ENCODE data around the gene KIAA1549.
"Not testable (repeated sequence)": the region's sequence is repeated elsewhere in the genome, so short reads cannot be mapped to it uniquely, and the experiment has no call there.

Gene KIAA1549

DNA sequence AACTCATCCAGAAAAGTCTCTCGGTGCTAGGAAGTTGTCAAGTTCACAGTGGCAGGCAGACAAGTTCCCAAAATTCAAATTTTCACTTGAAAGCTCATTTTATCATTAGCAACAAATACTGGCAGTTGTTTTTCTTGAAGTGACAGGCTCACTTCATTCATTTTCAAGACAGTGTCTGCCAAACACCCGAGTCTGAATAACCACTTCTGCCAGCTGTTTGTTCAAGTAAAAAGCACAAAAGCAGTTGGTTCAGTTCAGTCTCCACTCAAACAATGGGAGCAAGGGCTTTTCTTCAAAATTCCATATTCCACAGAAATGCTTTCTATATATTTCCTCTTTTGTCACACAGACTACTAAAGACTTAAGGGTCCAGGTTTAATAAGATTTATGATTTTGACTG lies 135.5 kb downstream of the KIAA1549 start:
- no peak for DNase-seq

DNA sequence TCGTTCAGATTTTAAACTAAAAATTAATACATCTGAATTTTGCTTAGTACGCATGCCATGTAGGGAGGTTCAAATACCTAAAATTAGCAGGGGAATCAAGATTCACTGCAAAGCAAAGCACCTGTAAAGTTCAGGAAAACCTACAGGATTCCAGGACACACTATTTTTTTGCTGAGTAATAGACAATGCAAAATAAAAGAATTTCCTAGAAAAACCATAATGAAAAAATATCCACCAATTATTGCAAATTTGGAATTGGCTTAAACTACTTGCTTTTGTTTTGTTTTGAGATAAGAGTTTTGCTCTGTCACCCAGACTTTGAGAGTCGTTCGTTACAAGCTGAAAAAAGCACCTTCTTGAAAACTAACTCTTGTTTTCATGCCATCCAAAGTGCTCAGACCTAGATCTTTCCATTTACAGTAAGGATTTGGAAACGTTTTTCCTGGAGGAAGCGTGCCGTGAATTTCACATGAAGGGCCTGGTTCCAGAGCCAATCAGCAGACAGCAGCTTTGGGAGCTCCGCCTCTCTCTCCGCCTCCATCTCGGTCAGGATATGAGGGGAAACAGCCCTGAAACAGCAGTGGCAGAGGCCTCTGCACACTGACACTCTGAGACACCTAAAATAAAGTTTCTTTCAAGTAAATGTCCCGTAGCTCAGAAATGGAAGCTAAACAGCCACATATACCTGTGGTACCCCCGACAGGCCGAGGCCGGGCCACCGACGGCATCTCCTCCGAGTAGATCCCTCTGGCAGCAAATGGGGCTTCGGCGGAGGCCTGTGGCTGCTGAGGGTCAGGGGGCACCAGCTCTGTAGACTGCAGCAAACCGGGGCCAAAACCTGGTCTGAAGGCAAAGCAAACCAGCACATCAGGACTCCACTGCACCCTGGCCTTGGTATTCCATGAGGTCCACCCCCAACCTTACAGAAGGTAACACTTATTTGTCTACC lies 137.3 kb downstream of the KIAA1549 start:
- DNase-seq, result no peak

DNA sequence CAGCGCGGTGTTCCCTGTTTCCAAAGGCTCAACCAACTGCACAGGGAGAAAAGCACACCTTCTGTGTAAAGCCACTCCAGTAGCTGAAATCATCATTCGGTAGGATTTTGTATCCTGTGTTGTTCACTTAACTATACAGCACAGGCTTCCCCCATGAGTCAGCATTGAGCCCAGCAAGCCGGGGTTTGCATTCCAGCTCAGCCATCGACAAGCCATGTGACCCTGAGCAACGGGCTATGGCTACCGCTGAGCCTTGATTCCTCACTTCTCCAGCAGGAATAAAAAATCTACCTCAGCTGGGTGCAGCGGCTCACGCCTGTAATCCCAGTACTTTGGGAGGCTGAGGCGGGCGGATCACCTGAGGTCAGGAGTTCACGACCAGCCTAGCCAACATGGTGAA lies 139.1 kb downstream of the KIAA1549 start:
- DNase-seq, result no peak

DNA sequence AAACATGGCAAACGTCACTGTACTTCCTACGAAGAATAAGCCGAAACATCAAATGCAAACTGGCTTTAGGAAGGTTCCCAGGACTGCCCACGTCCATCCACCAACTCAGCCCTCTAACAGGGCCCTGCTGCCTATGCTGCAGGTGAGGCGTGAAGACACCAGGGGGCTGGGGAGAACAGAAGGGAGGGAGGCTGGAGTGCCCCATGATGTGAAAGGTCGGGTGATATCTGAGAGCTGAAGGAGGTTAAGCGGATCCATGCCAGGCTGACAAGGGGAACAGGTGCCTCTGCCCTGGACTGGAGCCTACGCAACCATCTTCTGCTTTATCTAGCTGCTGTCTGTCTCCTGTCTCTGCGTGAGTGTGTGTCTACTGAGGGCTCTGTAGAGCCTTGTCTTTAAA lies 143.0 kb downstream of the KIAA1549 start:
- DNase-seq, result no peak

DNA sequence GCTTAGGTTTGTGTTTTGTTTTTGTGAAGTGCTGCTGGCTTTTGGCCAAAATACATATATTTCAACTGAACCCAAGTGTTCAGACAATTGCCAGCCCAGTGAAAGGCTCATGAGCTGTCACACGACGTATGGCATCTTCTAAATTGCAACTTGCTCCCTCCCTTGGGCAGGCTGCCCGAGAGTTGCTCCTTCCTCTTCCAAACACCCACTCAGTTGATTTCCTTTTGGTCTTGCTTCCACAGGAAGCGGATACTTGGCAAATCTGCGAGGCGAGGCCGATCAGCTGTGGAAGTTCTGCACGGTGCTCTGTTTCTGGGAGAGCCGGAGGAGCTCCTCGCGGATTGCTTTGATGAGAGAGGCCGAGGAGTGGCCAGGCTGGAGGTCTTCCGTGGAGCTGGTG lies 143.6 kb downstream of the KIAA1549 start:
- no peak for DNase-seq

DNA sequence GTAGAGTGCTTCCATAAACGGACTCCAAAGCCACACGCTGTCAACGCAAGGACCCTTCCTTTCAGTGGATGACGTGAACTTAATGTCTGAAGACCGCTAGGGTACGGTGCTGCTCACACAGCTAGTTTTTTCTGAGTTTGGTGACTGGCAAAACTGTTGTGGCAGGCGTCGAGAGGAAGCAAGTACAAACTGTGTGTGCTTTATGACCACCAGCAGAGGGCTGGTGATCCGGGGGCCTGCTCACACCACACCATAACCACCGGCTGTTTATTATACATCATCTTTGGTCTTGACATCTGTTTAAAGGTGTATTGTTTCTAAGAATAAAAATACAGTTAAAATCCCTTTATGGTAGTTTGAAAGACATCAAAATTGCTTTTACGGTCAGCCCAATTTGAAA lies 146.1 kb downstream of the KIAA1549 start:
- no peak for DNase-seq

DNA sequence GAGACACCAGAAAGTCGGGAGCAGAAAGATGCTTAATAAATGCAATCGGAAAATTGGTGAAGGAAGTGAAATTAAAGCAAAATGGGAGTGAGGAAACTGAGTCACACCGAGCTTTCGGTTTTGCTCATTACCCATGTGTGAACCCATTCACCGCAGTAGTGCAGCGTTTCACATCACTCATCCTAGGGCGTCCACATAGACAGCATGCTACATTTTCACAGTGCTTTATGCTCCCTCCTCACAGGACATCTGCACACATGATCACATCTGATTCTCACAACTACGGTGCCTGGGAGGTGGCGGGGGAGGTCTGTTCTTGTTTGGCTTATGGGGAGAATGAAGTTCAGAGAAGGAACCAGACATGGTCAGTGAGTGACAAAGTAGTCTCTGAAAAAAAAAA lies 146.6 kb downstream of the KIAA1549 start:
- no peak for DNase-seq

DNA sequence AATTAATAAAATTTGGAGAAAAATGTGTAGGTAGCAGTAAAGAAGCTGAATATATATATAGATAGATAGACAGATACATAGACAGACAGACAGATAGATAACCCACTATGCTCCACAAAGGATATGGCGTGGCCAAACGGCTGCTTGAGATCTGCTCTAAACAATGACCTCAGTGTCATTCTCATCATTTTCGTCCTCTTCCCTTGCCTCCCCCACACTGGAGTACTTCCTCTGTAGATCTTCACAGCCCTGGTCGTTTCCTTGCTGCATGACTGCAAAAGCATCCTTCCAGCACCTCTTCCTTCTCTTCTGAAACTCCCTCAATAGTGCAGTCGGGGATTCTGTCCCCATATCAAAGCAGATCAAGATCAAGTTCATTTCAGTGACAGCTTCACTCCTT lies 147.6 kb downstream of the KIAA1549 start:
- DNase-seq, result no peak

DNA sequence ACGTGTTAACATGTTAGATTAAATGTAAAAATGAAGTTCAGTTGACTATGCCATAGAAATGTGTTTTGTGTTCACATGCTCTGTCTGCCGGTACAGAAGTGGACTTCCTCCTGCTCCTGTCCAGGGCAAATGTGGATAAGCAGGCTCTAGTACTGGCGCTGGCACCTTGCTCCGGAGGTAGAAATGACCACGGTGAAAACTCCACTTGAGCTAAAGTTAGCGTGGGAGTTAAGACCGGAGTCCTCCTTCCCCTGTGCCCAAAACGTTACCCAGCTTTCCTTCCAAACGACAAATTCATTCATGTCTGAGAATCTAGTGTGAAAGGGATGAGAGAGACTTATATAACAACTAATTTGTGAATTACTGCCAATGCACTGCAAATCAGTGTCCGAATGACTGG lies 148.2 kb downstream of the KIAA1549 start:
- no peak for DNase-seq

DNA sequence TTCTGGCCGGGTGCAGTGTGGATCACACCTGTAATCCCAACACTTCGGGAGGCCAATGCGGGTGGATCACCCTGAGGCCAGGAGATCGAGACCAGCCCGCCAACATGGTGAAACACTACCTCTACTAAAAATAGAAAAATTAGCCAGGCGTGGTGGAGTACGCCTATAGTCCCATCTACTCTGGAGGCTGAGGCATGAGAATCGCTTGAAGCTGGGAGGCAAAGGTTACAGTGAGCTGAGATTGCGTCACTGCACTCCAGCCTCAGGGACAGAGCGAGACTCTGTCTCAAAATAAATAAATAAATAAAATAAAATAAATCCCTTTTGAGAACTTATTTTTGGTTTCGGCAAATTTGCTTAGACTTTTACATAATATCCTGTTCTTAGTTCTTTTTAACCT lies 151.9 kb downstream of the KIAA1549 start:
- DNase-seq, result no peak

DNA sequence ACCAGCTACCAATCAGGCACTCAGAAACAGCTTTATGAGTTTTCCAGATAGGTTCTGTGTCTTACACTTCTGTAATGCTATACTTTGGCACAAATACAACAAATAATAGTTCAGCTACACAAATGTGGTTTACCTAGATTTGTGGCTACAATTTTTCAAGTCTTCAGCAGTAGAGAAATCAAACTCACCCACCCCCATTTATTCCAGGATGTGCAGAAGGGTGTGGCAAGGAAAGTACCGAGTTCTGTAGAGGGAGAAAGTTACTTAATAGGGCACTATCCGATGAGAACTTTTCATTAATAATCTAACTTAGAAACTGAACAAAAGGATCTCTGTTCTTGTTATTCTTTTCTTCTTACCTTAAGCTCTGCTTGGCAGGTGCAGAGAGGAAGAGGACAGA lies 152.9 kb downstream of the KIAA1549 start:
- no peak for DNase-seq

DNA sequence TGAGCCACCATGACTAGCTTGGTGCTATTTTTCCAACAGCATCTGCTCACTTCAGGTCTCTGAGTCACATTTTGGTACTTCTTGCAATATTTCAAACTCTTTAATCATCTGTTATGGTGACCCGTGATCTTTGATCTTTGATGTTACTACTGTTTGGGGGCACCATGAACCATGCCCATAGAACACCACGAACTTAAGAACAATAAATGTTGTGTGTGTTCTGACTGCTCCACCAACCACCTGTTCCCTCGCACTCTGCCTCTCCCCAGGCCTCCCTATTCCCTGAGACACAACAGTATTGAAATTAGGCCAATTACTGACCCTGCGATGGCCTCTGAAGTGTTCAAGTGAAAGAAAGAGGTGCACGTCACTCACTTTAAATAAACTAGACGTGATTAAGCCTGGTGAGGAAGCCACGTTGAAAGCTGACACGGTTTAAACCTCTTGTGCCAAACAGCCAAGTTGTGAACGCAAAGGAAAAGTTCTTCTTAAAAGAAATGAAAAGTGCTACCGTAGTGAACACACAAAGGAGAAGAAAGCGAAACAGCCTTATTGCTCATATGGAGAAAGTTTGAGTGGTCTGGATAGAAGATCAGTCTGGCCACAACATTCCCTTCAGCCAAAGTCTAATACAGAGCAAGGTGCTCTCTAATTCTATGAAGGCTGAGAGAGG lies 156.0 kb downstream of the KIAA1549 start:
- DNase-seq, result no peak

DNA sequence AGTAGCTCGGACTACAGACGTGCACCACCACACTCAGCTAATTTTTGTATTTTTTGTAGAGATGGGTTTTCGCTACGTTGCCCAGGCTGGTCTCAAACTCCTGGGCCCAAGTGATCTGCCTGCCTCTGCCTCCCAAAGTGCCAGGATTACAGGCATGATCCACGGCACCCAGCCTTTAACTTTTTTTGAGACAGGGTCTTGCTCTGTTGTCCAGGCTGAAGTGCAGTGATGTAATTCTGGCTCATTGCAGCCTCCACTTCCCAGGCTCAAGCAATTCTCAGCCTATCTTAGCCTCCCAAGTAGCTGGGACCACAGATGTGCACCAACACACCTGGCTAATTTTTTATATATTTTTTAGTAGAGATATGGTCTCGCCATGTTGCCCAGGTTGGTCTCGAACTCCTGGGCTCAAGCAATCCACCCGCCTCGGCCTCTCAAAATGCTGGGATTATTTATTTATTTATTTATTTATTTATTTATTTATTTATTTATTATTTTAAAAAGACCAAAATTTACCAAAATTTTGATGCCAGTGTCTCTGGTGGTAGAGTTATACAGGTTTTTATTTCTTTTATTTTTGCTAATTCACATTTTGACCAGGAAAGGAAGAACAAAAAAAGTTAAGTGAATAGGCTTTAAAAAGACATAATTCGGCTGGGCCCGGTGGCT lies 158.2 kb downstream of the KIAA1549 start:
- no peak for DNase-seq

DNA sequence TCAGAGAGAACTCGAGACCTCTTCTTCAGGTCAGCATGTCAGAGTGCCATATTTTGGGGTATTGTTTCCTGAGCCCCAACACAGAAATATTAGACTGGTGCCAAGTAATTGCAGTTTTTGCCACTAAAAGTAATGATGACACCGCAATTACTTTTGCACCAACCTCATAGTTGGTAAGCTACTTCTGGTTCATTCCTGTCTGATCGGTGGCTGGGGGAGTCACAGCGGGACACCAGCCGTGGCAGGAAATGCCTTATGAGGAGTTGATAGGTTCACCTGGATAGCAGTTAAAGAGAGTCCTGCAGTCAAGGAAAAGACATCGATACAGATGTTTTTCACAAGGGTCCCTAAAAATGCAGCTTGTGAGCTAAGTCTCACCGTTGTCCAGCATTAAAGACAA lies 159.3 kb downstream of the KIAA1549 start:
- no peak for DNase-seq

DNA sequence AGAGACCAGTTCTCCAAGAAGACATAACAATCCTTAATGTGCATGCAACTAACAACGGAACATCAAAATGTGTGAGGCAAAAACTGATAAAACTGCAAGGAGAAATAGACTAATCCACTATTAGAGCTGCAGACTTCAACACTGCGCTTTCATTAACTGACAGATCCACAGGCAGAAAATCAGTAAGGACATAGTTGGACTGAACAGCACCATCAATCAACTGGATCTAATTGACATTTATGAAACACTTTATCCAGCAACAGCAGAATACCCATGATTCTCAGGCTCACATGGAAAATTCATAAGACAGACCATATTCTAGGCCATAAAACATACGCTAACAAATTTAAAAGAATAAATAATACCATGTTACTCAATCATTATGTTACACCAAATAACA lies 161.6 kb downstream of the KIAA1549 start:
- DNase-seq, result no peak

DNA sequence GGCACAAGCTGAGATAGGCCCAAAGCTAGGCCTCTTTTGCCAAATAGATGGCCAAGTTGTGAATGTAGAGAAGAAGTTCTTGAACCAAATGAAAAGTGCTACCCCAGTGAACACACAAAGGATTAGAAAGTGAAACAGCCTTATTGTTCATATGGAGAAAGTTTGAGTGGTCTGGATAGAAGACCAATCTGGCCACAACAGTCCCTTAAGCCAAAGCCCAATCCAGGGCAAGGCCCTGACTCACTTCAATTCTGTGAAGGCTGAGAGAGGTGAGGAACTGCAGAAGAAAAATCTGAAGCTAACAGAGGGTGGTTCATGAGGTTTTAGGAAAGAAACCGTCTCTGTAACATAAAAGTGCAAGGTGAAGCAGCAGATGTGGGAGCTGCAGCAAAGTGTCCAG lies 164.5 kb downstream of the KIAA1549 start:
- DNase-seq, result no peak

DNA sequence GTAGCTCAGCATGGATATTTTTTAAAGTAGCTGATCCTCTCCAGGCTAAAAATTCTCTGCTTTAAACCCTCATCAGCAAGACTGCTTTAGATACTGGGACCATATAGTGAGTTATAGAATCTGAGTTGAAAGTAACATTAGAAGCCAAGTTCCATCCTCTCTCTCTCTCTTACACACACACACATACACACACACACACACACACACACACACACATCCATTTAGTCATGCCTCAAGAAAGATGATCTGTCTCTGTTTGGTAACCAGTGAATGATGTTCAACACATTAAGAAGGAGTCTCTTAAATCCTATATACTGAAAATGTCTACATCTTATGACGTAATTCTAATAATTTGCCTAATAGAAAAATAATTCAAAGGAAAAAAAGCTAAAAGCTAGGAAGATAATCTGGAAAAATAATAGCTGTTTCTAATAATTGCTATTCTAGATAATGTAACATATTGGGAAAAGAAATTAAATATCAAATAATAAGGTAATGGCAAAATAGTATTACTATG lies 166.3 kb downstream of the KIAA1549 start:
- DNase-seq, result no peak

DNA sequence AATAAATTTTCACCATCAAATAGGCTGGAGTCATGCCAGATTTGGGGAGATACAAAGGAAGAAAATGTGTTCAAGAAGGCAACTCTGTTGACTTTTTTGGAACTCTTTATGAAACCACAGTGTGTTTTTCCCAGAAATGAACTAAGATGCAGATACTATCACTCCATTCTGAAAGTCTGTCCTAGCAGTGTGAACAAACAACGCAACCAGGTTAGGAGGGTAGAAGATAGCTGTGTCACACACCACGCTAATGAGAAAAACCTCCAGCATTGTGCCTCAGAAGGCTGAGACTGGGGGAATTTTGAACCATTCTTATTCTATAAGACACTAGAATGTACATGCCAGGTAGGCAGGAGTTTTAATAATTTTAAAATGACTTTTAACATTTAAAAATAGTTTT lies 167.2 kb downstream of the KIAA1549 start:
- no peak for DNase-seq

DNA sequence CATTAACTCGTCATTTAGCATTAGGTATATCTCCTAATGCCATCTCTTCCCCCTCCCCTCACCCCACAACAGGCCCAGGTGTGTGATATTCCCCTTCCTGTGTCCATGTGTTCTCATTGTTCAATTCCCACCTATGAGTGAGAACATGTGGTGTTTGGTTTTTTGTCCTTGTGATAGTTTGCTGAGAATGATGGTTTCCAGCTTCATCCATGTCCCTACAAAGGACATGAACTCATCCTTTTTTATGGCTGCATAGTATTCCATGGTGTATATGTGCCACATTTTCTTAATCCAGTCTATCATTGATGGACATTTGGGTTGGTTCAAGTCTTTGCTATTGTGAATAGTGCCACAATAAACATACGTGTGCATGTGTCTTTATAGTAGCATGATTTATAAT lies 169.9 kb downstream of the KIAA1549 start:
- not testable (repeated sequence) for DNase-seq

DNA sequence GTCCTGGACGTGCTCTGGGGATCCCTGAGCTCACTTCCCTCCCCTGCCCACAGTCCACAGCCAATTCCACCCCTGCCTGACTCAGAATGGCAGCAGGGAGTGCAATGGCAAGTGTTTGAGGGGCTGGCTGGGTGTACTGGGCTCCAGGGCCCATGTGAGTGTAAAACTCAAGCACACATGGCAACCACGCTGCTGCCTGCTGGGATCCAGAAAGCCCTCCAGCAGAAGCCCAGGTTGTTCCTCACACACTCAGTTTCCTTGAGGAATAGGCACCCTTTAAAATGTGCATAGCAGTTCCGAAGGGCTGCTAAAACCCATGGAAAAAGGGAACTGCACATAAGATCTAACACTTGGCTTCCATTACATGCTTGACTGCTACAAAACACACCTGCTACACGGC lies 171.8 kb downstream of the KIAA1549 start:
- DNase-seq, result no peak

DNA sequence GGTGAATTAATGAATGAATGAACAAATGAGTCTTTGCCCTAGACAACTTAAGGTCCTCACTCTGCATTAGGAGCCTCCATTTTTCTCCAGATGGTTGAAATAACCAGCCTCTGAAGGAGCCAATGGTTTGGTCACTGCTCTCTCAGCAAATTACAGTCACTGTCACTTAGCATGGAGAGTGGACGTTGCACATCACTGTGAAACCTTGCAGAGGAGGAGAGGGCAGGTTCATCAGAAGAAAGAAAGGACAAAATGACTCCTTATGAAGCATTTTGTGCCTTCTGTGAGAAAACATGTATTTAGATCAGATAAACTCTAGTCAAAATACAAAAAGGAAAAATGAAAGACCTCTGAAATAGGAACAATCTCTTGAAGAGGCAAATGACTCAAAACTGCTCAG lies 176.6 kb downstream of the KIAA1549 start:
- DNase-seq, result no peak

DNA sequence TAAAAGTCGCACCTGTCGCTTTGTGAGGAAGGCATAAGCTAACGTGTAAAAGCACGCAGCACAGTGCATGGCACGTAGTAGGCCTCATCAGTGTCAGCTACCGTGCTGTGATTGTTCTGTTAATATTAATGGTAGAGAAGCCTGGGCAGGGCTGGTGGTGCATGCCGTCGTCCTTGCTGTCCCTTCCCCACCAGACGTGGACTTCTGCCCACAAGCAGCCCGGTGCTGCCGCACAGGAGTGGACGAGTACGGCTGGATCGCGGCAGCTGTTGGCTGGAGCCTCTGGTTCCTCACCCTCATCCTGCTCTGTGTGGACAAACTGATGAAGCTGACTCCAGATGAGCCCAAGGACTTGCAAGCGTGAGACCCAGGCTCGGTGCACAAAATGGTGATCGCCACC lies 178.5 kb downstream of the KIAA1549 start:
- no peak for DNase-seq

DNA sequence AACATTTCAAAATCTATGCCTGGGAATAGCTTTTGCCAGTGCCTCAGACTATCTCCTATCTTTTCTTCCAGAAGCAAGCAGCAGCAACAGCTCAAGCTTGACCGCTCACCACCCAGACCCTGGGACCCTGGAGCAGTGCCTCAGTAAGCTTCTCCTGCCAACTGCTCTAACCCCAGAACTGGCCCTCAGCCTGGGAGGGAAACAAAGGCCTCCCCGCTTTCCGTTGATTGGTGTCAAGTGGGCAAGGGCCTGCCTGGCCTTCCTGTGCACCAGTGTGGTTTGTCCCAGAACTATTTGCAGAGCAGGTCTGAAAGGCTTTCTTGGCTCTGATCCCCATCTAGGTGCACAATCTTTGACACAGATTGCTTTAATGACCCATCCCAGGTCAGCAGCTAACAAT lies 179.9 kb downstream of the KIAA1549 start:
- no peak for DNase-seq
